NCI-H1930 (cell line): Measurements from ENCODE around the gene ABCC10.

ENCODE experiments used
- DNase-seq, 2 experiments: peaks; one replicate each; lab custom pipeline; 2025; lab: John Stamatoyannopoulos, UW

The ABCC10 gene

DNA sequence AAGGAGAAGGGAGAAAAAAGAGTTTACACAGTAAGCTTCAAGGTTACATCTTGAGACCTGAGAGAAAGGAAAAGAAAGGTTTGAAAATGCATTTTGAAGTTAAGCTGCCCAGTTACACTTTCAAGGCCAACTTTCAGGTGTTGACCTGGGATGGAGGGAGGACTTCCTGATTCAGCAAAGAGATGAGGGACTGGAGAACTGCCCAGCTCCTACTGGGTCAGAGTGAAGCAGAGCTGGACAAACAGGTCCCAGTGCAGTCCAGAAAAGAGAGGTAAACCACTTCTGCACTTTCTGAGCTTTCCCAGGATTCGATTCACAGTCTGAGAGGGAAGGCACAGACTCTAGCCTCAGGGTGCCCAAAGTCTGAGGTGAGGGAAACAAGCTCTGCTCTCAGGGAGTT is 44.1 kb downstream of the ABCC10 start:
- DNase-seq: no peak

- no peak for DNase-seq
Observed at GRCh38 chr6:43472515-43472914, 45.2 kb downstream of the ABCC10 start.

GRCh38 chr6:43475516-43475915 is 48.2 kb downstream of the ABCC10 start:
- no peak for DNase-seq

- no peak for DNase-seq
Observed at GRCh38 chr6:43476746-43477145, 49.4 kb downstream of the ABCC10 start.

- peak; percentile 76 to 84 for DNase-seq
Observed at GRCh38 chr6:43477235-43478007, 50.1 kb downstream of the ABCC10 start, which contains the start of gene TJAP1. TSS of gene TJAP1 (plus strand) at chr6:43477570. CDS start at chr6:43499002, 21,432 bp downstream.

DNA sequence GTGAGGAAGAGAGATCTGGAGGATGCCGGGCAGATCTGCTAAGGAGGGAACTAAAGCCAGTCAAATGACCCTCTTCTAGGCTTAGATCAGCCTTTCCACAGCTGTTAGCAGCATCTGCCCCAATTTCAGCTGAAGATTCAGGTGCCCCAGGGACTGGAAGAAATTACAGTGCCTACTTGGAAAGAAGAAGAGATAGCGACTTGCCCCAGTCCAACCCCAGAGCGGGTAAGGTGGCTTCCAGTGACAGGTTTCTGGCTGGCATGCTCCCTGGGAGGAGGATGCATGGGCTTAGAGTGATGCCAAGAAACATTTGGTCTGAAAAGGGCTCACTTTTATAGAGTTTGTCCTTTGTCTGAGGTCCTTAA is 50.6 kb downstream of the ABCC10 start:
- DNase-seq: no peak

GRCh38 chr6:43481075-43481474 is 53.7 kb downstream of the ABCC10 start:
- no peak for DNase-seq

DNA sequence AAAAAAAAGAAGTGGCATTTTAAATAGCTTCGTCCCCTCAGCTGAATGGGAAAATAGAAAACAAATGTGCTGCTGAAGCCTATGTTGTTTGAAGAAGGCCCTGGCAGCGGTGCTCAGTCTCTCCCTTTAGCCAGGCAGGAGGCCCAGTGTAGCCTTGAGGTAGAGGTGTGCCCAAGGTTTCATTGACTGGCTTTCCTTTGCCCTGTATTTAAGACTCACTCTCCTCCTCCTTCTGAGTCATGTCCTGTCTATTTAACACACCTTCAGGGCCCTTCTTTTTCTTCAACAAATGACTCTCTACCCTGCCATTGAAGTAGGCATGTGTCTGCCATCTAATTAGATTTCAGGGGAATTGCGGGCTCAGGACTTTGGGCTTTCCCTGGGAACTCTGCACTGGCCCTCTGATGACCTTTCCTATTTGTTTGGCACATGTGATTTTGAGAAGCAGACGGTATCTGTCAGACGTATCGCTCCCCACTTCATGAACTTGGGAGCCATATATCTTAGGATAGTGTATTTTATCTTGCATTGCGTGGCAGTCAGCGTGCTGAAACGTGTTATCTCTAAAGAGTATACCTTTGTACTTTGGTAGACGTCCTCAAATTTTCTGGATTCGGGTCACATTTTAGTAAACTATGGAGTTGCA is 54.4 kb downstream of the ABCC10 start:
- no peak for DNase-seq

GRCh38 chr6:43488667-43489276 is 61.4 kb downstream of the ABCC10 start:
- no peak for DNase-seq

- no peak for DNase-seq
Observed at GRCh38 chr6:43489277-43490072, 62.1 kb downstream of the ABCC10 start.

DNA sequence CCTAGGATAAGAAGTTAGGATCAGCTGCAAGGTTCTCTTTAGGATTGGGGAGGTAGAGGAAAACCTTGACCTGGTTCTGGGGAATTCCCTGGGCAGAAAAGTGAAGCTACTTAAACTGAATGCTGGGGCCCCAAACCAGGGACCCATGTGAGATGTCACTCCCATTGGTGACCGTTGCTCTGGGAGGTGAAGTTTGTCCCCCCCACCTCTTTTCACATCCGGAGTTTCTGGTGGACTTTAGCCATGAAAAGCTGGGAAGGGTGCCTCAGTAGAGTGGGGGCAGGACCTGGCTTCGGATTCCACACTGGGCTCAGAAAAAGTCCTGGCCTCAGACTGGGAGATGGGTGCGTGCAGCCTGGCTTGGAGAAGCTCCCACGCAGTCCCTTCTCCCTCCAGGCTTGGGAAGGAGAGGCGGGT is 63.2 kb downstream of the ABCC10 start:
- DNase-seq: no peak

DNA sequence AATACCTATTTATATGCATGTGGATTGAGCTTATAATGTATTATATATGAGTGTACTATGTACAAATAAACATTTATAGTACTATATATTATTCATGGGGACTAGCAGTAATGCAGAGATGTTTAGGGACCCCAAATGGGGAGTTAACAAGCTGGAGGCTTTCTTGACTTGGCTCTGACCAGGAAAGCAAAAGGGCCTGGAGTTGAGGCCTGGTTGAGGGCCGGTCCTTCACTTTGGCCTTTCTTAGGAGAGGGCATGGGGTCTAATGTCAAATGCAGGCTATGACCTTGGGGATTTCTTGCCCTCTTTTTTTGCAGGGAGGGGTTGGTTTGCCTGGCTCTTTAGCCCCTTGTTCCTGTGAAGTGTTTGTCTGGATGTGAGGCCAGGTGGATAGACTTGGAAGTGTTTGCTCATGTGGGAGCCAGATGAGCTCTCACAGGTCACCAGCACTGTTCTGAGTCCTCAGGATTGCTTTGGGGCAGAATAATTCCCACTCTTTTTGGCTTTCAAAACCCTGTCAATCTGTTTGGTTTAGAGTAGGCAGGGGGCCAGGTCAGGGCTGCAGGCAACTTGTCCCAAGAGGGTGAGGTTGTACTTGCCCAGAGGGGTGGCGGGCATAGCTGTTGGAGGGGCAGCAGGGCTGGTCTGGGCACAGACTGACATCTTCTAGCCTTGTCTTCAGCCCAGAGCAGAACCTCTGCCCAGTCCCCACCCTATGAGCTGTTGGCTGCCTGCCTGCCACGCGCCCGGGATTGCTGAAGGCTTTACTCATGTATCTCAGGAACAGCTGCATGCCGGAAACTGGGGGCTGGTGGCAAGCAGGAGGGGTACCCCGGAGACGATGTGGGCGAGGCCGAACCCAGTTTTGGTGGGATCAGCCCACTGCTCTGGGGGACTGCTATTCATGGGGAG is 64.7 kb downstream of the ABCC10 start:
- DNase-seq: no peak

GRCh38 chr6:43492673-43493072 is 65.3 kb downstream of the ABCC10 start:
- no peak for DNase-seq

- DNase-seq: no peak
Observed at GRCh38 chr6:43493230-43493629, 65.9 kb downstream of the ABCC10 start.

DNA sequence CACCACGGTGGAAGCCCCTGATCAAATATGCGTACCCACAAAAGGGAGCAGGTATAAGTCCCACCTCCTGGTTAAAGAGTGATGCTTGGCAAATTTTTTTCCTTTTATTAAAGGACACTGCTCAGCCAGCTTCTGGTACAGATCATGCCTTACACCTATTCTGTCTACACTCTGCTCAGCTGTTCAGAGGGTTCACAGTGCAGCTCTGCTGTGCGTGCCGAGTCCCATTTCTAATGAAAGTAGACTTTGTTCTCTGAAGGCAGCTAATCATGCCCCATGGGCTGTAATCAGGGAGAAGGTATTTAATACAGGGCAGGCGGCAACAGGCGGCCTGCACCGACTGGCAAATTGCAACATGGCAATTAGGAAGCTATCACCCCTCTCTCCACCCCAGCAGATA is 66.5 kb downstream of the ABCC10 start:
- no peak for DNase-seq

GRCh38 chr6:43494321-43494720 is 67.0 kb downstream of the ABCC10 start:
- DNase-seq: no peak

DNA sequence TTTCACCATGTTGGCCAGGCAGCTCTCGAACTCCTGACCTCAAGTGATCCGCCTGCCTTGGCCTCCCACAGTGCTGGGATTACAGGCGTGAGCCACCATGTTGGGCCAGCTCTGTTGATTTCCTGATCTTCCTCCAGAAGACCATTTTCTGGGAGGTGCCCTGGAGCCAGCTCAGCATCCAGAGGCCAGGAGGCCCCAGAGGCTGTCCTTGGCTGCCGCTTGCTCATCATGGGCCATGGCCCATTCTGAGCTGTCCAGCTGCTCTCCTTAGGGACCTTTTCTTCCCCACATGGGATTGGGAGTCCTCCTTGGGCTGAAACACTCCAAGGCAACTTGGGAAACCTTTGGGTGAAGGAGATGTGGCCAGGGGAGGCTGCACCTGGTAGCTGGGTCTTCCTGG is 67.4 kb downstream of the ABCC10 start:
- no peak for DNase-seq

- no peak for DNase-seq
Observed at GRCh38 chr6:43495409-43495941, 68.1 kb downstream of the ABCC10 start.

DNA sequence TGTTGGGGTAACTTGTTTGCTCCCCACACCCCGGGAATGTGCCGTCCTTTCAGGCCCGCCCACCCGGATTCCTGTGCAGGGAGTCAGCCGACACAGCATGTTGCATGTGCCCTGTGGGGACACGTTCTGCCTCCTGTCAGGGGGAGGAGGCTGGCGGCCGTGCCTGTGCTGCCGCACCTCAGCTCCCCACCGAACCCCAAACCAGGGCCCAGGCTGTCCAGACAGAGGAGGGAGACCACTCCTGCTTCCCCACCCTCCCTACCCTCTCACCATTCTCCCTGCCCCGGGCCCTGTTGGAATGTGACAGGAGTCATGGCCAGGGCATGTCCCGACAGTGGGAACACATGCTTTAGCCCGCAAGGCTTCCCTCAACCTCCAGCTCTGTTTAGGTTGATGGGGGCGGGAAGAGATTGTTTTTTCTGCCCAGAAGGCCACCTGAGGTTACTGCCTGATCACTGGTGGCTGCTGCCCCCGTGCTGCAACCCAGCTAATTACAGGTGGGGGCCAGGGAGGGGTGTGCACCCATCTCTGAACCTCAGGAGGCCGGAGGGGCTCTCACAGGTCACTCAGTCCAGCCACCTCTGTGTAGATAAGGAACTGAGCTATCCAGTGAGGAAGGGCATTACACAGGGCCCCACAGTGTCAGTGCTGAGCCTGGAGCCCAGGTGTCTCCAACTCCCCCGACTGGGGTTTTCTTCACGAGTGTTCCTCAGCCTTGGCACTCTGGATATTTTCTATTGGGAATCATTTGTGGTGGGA is 69.2 kb downstream of the ABCC10 start:
- DNase-seq: no peak

DNA sequence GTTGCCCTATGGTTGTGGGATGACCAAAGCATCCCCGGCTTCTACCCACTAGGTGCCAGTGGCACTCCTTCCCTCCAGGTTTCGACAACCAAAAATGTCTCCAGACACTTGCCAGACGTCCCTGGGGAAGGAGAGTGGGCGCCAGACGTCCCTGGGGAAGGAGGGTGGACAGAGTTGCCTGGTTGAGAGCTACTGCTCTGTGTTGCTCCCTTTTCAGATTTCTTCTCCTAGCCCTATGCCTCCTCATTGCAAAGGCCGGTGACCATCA is 69.7 kb downstream of the ABCC10 start:
- DNase-seq: no peak

- no peak for DNase-seq
Observed at GRCh38 chr6:43497689-43498088, 70.3 kb downstream of the ABCC10 start.
